GM21717 (cell line): ENCODE measurements around the gene SLC7A7.
"Not testable (repeated sequence)": the region's sequence is repeated elsewhere in the genome, so short reads cannot be mapped to it uniquely, and the experiment has no call there.

Experiments
- ATAC-seq: cut with Tn5 transposase; IDR thresholded peaks from one replicate; pipeline ENCODE4 v1.9.1; 2021; ENCODE audit warnings: mild to moderate bottlenecking, moderate library complexity; ENCODE audit not compliant: unreplicated experiment

SLC7A7 gene

GRCh38 chr14:22822016-22822570 is 6.9 kb upstream of the SLC7A7 start:
- no peak for ATAC-seq

- no peak for ATAC-seq
Measured at GRCh38 chr14:22821193-22822015, 6.2 kb upstream of the SLC7A7 start.

- no peak for ATAC-seq
Measured at GRCh38 chr14:22820731-22821130, 5.5 kb upstream of the SLC7A7 start.

- peak; percentile 34 for ATAC-seq
Measured at GRCh38 chr14:22819151-22819988, 4.1 kb upstream of the SLC7A7 start.

GRCh38 chr14:22814373-22814772 is 862 bp downstream of the SLC7A7 start:
- no peak for ATAC-seq

- no peak for ATAC-seq
Measured at GRCh38 chr14:22813145-22813544, 2.1 kb downstream of the SLC7A7 start.

- no peak for ATAC-seq
Measured at GRCh38 chr14:22812744-22813143, 2.5 kb downstream of the SLC7A7 start.

- ATAC-seq = no peak
Measured at GRCh38 chr14:22811722-22812121, 3.5 kb downstream of the SLC7A7 start.

GRCh38 chr14:22808388-22809209 is 6.6 kb downstream of the SLC7A7 start:
- no peak for ATAC-seq

- no peak for ATAC-seq
Measured at GRCh38 chr14:22807432-22808087, 7.7 kb downstream of the SLC7A7 start.

GRCh38 chr14:22805235-22805634 is 10.0 kb downstream of the SLC7A7 start:
- not testable (repeated sequence) for ATAC-seq

GRCh38 chr14:22803687-22803974 is 11.6 kb downstream of the SLC7A7 start:
- ATAC-seq = peak; percentile 25

GRCh38 chr14:22802860-22803686 is 12.2 kb downstream of the SLC7A7 start:
- ATAC-seq = peak; percentile 48

GRCh38 chr14:22801716-22802115 is 13.5 kb downstream of the SLC7A7 start:
- no peak for ATAC-seq

GRCh38 chr14:22800346-22800745 is 14.9 kb downstream of the SLC7A7 start:
- no peak for ATAC-seq

GRCh38 chr14:22798528-22798927 is 16.7 kb downstream of the SLC7A7 start:
- ATAC-seq = no peak

GRCh38 chr14:22797017-22797917 is 18.0 kb downstream of the SLC7A7 start:
- ATAC-seq = no peak

GRCh38 chr14:22796087-22796707 is 19.0 kb downstream of the SLC7A7 start:
- ATAC-seq = no peak
